ENCODE results near the gene CACNA2D2.

- TF ChIP-seq POLR2A (IDR thresholded peaks at IDR 0.05; ENCODE audit: control extremely low read depth in 1 of 2, low read depth in 2 of 2, low read length in 2 of 2), result no peak
- TF ChIP-seq RBBP5 (IDR thresholded peaks at IDR 0.05; ENCODE audit: borderline replicate concordance, low read depth, low read length), result no peak
- TF ChIP-seq EZH2 (IDR thresholded peaks at IDR 0.05; ENCODE audit: low read depth, low read length, severe bottlenecking), result no peak
- no peak for TF ChIP-seq BRCA1 (IDR thresholded peaks at IDR 0.05; ENCODE audit: low read depth, low read length)
- no peak for TF ChIP-seq JUND (IDR thresholded peaks at IDR 0.05; ENCODE audit: low read length)
- TF ChIP-seq POLR2AphosphoS5 (IDR thresholded peaks at IDR 0.05; ENCODE audit: low read depth, low read length), result no peak
- TF ChIP-seq YY1 (IDR thresholded peaks at IDR 0.05; ENCODE audit: low read depth, low read length), result no peak
- no peak for TF ChIP-seq SP1 (IDR thresholded peaks at IDR 0.05; ENCODE audit: low read depth, low read length)
- no peak for TF ChIP-seq EP300 (IDR thresholded peaks at IDR 0.05; ENCODE audit: borderline replicate concordance in 1 of 2, low read depth in 2 of 2, low read length in 2 of 2)
- TF ChIP-seq, protein P1, sequence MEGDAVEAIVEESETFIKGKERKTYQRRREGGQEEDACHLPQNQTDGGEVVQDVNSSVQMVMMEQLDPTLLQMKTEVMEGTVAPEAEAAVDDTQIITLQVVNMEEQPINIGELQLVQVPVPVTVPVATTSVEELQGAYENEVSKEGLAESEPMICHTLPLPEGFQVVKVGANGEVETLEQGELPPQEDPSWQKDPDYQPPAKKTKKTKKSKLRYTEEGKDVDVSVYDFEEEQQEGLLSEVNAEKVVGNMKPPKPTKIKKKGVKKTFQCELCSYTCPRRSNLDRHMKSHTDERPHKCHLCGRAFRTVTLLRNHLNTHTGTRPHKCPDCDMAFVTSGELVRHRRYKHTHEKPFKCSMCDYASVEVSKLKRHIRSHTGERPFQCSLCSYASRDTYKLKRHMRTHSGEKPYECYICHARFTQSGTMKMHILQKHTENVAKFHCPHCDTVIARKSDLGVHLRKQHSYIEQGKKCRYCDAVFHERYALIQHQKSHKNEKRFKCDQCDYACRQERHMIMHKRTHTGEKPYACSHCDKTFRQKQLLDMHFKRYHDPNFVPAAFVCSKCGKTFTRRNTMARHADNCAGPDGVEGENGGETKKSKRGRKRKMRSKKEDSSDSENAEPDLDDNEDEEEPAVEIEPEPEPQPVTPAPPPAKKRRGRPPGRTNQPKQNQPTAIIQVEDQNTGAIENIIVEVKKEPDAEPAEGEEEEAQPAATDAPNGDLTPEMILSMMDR (IDR thresholded peaks at IDR 0.05; ENCODE audit: control extremely low read depth in 1 of 3, insufficient read depth in 1 of 3, low read depth in 1 of 3, low read length in 3 of 3), result no peak
- no peak for TF ChIP-seq EGR1 (IDR thresholded peaks at IDR 0.05; ENCODE audit: borderline replicate concordance, low read depth, low read length)
- TF ChIP-seq USF2 (IDR thresholded peaks at IDR 0.05; ENCODE audit: low read length), result no peak
- TF ChIP-seq CBX8 (IDR thresholded peaks at IDR 0.05; ENCODE audit: borderline replicate concordance, low read depth, low read length), result no peak
- TF ChIP-seq ZNF274 (IDR thresholded peaks at IDR 0.05; ENCODE audit: borderline replicate concordance, extremely low read depth, low read length), result no peak
Measured at GRCh38 chr3:50444213-50444612, 59.2 kb downstream of the CACNA2D2 start.

All from H1 (cell line).